ENCODE data around the gene XK.
"Not testable (repeated sequence)": the region's sequence is repeated elsewhere in the genome, so short reads cannot be mapped to it uniquely, and the experiment has no call there.

The XK gene

DNA sequence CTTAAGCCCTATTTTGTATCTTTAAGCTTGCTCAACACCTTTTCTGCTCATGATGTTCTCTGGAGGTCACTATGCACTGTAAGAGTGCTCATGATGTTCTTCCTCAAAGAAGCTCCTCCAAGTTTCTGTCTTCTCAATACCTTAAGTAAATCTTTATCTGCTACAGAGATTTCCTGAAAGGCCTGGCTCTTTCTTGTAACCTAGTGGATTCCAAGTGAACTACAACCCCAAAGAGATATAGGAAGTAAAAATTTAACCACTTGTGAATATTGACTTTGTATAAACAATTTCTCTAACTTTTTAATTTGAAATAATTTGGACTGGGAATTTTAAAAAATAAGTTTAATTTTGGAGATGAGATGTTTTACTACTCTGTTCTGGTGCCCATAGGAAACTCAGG is 39.3 kb upstream of the XK start:
- TF ChIP-seq CTCF (IDR thresholded peaks at IDR 0.05; ENCODE audit: low read depth, low read length): no peak
- DNase-seq: no peak
- Histone ChIP-seq H3K9me3 (ENCODE audit: severe bottlenecking) (no peaks in the 10 kb centered on the region), H3K36me3 (no peaks in the 10 kb centered on the region), H3K4me3 (ENCODE audit: low read depth, low read length) (no peak overlapping the region), H3K27me3 (ENCODE audit: insufficient read depth, low read depth, severe bottlenecking) (no peaks in the 10 kb centered on the region), H3K27ac (no peak overlapping the region)

DNA sequence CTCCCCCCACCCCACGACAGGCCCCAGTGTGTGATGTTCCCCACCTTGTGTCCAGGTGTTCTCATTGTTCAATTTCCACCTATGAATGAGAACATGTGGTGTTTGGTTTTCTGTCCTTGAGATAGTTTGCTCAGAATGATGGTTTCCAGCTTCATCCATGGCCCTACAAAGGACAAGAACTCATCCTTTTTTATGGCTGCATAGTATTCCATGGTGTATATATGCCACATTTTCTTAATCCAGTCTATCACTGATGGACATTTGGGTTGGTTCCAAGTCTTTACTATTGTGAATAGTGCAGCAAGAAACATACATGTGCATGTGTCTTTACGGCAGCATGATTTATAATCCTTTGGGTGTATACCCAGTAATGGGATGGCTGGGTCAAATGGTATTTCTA is 34.7 kb upstream of the XK start:
- not testable (repeated sequence) for H3K27me3 ChIP-seq (ENCODE audit: insufficient read depth, low read depth, severe bottlenecking); H3K9me3 ChIP-seq (ENCODE audit: severe bottlenecking); DNase-seq; H3K36me3 ChIP-seq; H3K4me3 ChIP-seq (ENCODE audit: low read depth, low read length); H3K27ac ChIP-seq

- H3K27me3 ChIP-seq (ENCODE audit: insufficient read depth, low read depth, severe bottlenecking): no peaks in the 10 kb centered on the region
- H3K36me3 ChIP-seq: no peaks in the 10 kb centered on the region
- no peak overlapping the region for H3K27ac ChIP-seq
- no peak for TF ChIP-seq CTCF (IDR thresholded peaks at IDR 0.05; ENCODE audit: low read depth, low read length)
- no peaks in the 10 kb centered on the region for H3K9me3 ChIP-seq (ENCODE audit: severe bottlenecking)
- H3K4me3 ChIP-seq (ENCODE audit: low read depth, low read length): no peak overlapping the region
- no peak for DNase-seq
Observed at GRCh38 chrX:37651921-37652452, 33.6 kb upstream of the XK start.

DNA sequence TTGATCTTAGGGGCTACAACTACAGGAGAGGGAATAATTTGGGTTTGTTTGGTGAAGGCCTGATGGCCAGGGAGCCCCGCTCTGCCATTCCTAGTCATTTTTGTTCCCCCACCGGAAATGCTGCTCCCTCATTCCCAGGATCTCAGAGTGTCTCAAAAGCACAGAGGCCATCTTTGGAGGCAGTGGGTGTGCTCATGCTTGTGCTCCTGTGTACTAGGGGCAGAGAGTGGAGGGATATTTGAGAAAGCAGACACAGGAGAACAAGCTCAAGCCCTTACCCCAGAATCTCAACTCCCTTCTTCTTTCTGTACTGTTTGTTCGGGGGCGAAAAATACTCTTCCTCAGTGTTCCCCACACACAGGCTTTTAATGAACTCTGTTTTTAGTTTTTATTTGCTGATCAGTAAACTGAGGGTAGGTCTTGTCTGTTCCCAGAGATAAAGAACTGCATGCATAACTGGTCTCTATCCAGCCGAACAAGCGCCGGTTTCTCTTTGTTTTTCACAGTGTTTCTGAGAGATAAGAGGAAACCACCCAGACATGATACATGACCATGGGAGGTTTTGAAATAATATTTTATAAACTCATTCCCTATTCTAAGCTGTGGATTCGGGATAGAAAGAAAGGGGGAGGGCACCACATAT is 32.9 kb upstream of the XK start:
- Histone ChIP-seq H3K9me3 (ENCODE audit: severe bottlenecking) (no peaks in the 10 kb centered on the region), H3K4me3 (ENCODE audit: low read depth, low read length) (no peak overlapping the region), H3K27ac (no peak overlapping the region), H3K36me3 (no peaks in the 10 kb centered on the region), H3K27me3 (ENCODE audit: insufficient read depth, low read depth, severe bottlenecking) (no peaks in the 10 kb centered on the region)
- DNase-seq: no peak
- no peak for TF ChIP-seq CTCF (IDR thresholded peaks at IDR 0.05; ENCODE audit: low read depth, low read length)

DNA sequence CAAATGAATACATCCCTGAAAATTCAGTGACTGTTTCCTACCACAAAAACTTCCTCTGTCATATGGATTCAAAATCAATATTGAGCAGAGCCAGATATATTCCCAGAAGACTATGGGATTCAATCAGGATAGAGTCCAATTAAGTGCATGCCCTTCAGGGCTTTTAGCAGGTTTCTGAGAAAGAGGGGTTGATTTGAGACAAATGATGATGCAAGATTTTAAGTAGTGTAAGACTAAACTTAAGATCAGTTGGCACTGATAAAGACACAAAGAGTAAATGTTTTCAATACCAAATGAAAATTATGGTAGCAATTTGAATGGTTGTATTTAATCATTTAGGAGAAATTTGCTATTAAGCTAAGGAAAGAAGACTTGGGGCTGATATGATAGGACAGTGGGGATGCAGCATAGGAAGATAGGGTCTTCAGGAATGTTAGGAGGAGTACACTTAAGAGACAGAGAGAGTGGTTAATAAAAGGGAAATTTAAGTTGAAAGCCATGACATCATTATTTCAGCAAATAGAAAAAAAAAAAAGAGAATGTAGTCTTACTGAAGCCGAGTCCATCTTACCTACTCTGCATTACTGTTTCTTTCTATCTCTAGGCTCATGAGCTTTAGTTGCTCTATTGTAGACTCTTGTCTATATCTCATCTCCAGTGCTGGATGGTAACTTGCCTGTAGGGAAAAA is 32.0 kb upstream of the XK start:
- H3K36me3 ChIP-seq: no peaks in the 10 kb centered on the region
- DNase-seq: no peak
- no peak overlapping the region for H3K4me3 ChIP-seq (ENCODE audit: low read depth, low read length)
- H3K27ac ChIP-seq: no peak overlapping the region
- H3K9me3 ChIP-seq (ENCODE audit: severe bottlenecking): no peaks in the 10 kb centered on the region
- H3K27me3 ChIP-seq (ENCODE audit: insufficient read depth, low read depth, severe bottlenecking): no peaks in the 10 kb centered on the region
- no peak for TF ChIP-seq CTCF (IDR thresholded peaks at IDR 0.05; ENCODE audit: low read depth, low read length)

- Histone ChIP-seq H3K9me3 (ENCODE audit: severe bottlenecking) (no peaks in the 10 kb centered on the region), H3K27ac (no peak overlapping the region), H3K27me3 (ENCODE audit: insufficient read depth, low read depth, severe bottlenecking) (no peaks in the 10 kb centered on the region), H3K36me3 (no peaks in the 10 kb centered on the region), H3K4me3 (ENCODE audit: low read depth, low read length) (no peak overlapping the region)
- no peak for DNase-seq
- TF ChIP-seq CTCF (IDR thresholded peaks at IDR 0.05; ENCODE audit: low read depth, low read length): no peak
Observed at GRCh38 chrX:37658343-37659030, 27.1 kb upstream of the XK start.

Data from WERI-Rb-1 (cell line).